ENCODE measurements around the gene REM2. TPM values are rescaled to one million over a fixed set of nuclear protein-coding genes. Genes with fewer than 3 reads are reported as not detected.

Gene REM2
- polyA plus RNA-seq, 3 donors: 1.8 TPM; not detected in 2

DNA sequence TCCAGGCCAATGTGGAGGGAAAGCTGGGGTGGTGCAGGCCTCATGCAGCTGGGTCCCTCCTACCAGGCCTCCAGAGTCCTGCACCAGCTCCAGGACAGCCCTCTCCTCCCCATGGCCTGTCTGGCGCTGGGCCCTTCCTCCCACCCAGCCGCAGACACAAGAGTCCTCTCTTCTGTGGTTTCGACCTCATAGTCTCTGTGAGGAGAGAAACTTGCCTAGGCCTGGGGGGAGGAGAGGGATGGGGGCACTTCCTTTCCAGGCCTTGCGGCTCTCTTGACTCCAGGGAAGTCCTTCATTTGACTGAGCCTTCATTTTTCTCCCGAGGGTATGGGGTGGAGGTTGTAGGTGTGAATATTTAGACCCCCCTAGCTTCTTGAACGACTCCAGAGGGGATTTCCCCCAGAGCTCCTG is 44.4 kb upstream of the REM2 start:
- peaks cover 3 to 12% (median 7%) of the 10 kb centered on the region in 7 donors for H3K9me3 Mint-ChIP-seq
- H3K27ac Mint-ChIP-seq: peak overlapping the region in 1 of 7 donors; percentile 60
- no peak overlapping the region for H3K27ac ChIP-seq (ENCODE audit: low read depth in 1 of 2, low read length in 2 of 2)
- H3K36me3 Mint-ChIP-seq: peaks cover 29 to 30% of the 10 kb centered on the region in 2 donors
- peaks cover 29 to 43% of the 10 kb centered on the region in 2 donors for H3K4me1 ChIP-seq (ENCODE audit: control insufficient read depth in 1 of 2, insufficient read depth in 2 of 2, low read length in 2 of 2)
- no peaks in the 10 kb centered on the region for H4K20me1 ChIP-seq (ENCODE audit: insufficient read depth, low read length)
- WGBS (ENCODE audit: insufficient coverage): no CpG with 5 or more reads among the region's 6 CpGs
- TF ChIP-seq CTCF (IDR thresholded peaks at IDR 0.05): no peak
- H3K4me3 ChIP-seq (replicated peaks in 1 of 3; ENCODE audit: low read depth in 2 of 3, low read length in 3 of 3): no peak overlapping the region
- peaks cover 23 to 36% (median 25%) of the 10 kb centered on the region in 3 donors for H3K27me3 Mint-ChIP-seq (ENCODE audit: low read depth in 3 of 3)
- no peak overlapping the region for H3K9ac ChIP-seq (ENCODE audit: insufficient read depth, low read length, poor library complexity, severe bottlenecking)
- H2AFZ ChIP-seq (ENCODE audit: insufficient read depth, low read depth, low read length, poor library complexity, severe bottlenecking): no peak overlapping the region
- DNase-seq: no peak
- H3K79me2 ChIP-seq (ENCODE audit: insufficient read depth, low read length): no peaks in the 10 kb centered on the region
- H3K4me1 Mint-ChIP-seq: peaks cover 38% of the 10 kb centered on the region
- peak overlapping the region in 1 of 2 donors; percentile 46 for H3K4me3 Mint-ChIP-seq
- H3K4me2 ChIP-seq (replicated peaks; ENCODE audit: extremely low read depth, low read length, poor library complexity, severe bottlenecking): no peak overlapping the region
- H3K9me3 ChIP-seq (replicated peaks in 1 of 2; ENCODE audit: control insufficient read depth in 1 of 2, insufficient read depth in 1 of 2, low read length in 2 of 2): peaks cover 0 to 3% of the 10 kb centered on the region in 2 donors
- peaks cover 10 to 16% of the 10 kb centered on the region in 2 donors for H3K36me3 ChIP-seq (replicated peaks in 1 of 2; ENCODE audit: control insufficient read depth in 1 of 2, insufficient read depth in 2 of 2, low read length in 2 of 2)
- intact Hi-C loops (cut with micrococcal nuclease): no loop called here
- H3K27me3 ChIP-seq (ENCODE audit: control insufficient read depth in 2 of 2, insufficient read depth in 2 of 2, low read length in 2 of 2): peaks cover 0 to 21% of the 10 kb centered on the region in 2 donors

- no peak for TF ChIP-seq CTCF (IDR thresholded peaks at IDR 0.05)
- WGBS (ENCODE audit: insufficient coverage): 80% methylated on average over 6 of the region's 6 CpGs
- Histone ChIP-seq H3K4me3 (replicated peaks in 1 of 3; ENCODE audit: low read depth in 2 of 3, low read length in 3 of 3) (no peak overlapping the region), H3K4me2 (replicated peaks; ENCODE audit: extremely low read depth, low read length, poor library complexity, severe bottlenecking) (no peak overlapping the region), H3K9me3 (replicated peaks in 1 of 2; ENCODE audit: control insufficient read depth in 1 of 2, insufficient read depth in 1 of 2, low read length in 2 of 2) (peaks cover 0 to 3% of the 10 kb centered on the region in 2 donors), H2AFZ (ENCODE audit: insufficient read depth, low read depth, low read length, poor library complexity, severe bottlenecking) (no peak overlapping the region), H3K79me2 (ENCODE audit: insufficient read depth, low read length) (no peaks in the 10 kb centered on the region), H3K27ac (ENCODE audit: low read depth in 1 of 2, low read length in 2 of 2) (no peak overlapping the region), H3K36me3 (replicated peaks in 1 of 2; ENCODE audit: control insufficient read depth in 1 of 2, insufficient read depth in 2 of 2, low read length in 2 of 2) (peaks cover 3 to 9% of the 10 kb centered on the region in 2 donors), H4K20me1 (ENCODE audit: insufficient read depth, low read length) (no peaks in the 10 kb centered on the region), H3K27me3 (ENCODE audit: control insufficient read depth in 2 of 2, insufficient read depth in 2 of 2, low read length in 2 of 2) (peaks cover 0 to 21% of the 10 kb centered on the region in 2 donors), H3K4me1 (ENCODE audit: control insufficient read depth in 1 of 2, insufficient read depth in 2 of 2, low read length in 2 of 2) (peaks cover 29 to 43% of the 10 kb centered on the region in 2 donors), H3K9ac (ENCODE audit: insufficient read depth, low read length, poor library complexity, severe bottlenecking) (no peak overlapping the region)
- H3K4me3 Mint-ChIP-seq: peak overlapping the region in 1 of 2 donors; percentile 7
- peaks cover 23 to 24% of the 10 kb centered on the region in 2 donors for H3K36me3 Mint-ChIP-seq
- intact Hi-C loops (cut with micrococcal nuclease): no loop called here
- H3K9me3 Mint-ChIP-seq: peaks cover 3 to 12% (median 7%) of the 10 kb centered on the region in 7 donors
- peaks cover 38% of the 10 kb centered on the region for H3K4me1 Mint-ChIP-seq
- peaks cover 23 to 39% (median 25%) of the 10 kb centered on the region in 3 donors for H3K27me3 Mint-ChIP-seq (ENCODE audit: low read depth in 3 of 3)
- DNase-seq: peak in 1 of 3 donors; percentile 47
- H3K27ac Mint-ChIP-seq: no peak overlapping the region
These were observed 43.8 kb upstream of the REM2 start for GRCh38 chr14:22839159-22839779.
